Loucy (cell line): ENCODE measurements around the gene ATP5MK.
A peak's percentile ranks its signal among the peaks of the same experiment; 100 is the strongest.

Experiments used
- H2AFZ ChIP-seq: fragments of 200-600 bp; sonication (generic); 2 replicates; pipeline ENCODE4 v1.6.0; 2016; ENCODE audit warnings: antibody characterized with exemption, mild to moderate bottlenecking, low read length, moderate library complexity
- H3F3A ChIP-seq: fragments of 200-600 bp; 2 replicates; pipeline ENCODE4 v1.6.0; 2016; ENCODE audit warnings: antibody characterized with exemption, low read depth, mild to moderate bottlenecking
- H3K27me3 ChIP-seq: fragments of 200-600 bp; sonication (generic); 2 replicates; pipeline ENCODE4 v1.6.1; 2014; ENCODE audit warnings: low read length, mild to moderate bottlenecking; ENCODE audit not compliant: insufficient read depth, poor library complexity, severe bottlenecking
- H3K36me3 ChIP-seq: fragments of 200-600 bp; sonication (generic); 2 replicates; pipeline ENCODE4 v1.6.1; 2016; ENCODE audit warnings: low read length; ENCODE audit not compliant: insufficient read depth
- H3K4me1 ChIP-seq: fragments of 200-600 bp; sonication (generic); 2 replicates; pipeline ENCODE4 v1.5.1; 2014; ENCODE audit warnings: low read length, mild to moderate bottlenecking; ENCODE audit not compliant: insufficient read depth, poor library complexity, severe bottlenecking
- H3K4me2 ChIP-seq: fragments of 200-600 bp; sonication (generic); 2 replicates; pipeline ENCODE4 v1.6.0; 2014; ENCODE audit warnings: antibody characterized with exemption, low read length, low read depth, mild to moderate bottlenecking; ENCODE audit not compliant: poor library complexity, severe bottlenecking
- H3K4me3 ChIP-seq: fragments of 200-600 bp; sonication (generic); 2 replicates; pipeline ENCODE4 v1.5.1; 2014; ENCODE audit warnings: low read length, mild to moderate bottlenecking, mixed read lengths; ENCODE audit not compliant: poor library complexity, severe bottlenecking
- H3K79me2 ChIP-seq: fragments of 200-600 bp; sonication (generic); 2 replicates; pipeline ENCODE4 v1.6.1; 2014; ENCODE audit warnings: low read length; ENCODE audit not compliant: insufficient read depth
- H3K9ac ChIP-seq: fragments of 200-600 bp; sonication (generic); 2 replicates; pipeline ENCODE4 v1.6.0; 2014; ENCODE audit warnings: mild to moderate bottlenecking, low read depth, low read length, moderate library complexity; ENCODE audit not compliant: poor library complexity, severe bottlenecking
- H3K9me2 ChIP-seq: fragments of 200-600 bp; sonication (generic); replicated peaks from 2 replicates; pipeline ENCODE4 v1.6.1; 2016; ENCODE audit warnings: low read depth, low read length, mixed read lengths
- H3K9me3 ChIP-seq: fragments of 200-600 bp; sonication (generic); 2 replicates; pipeline ENCODE4 v1.6.1; 2014; ENCODE audit warnings: mild to moderate bottlenecking, antibody characterized with exemption, low read length, low read depth; ENCODE audit not compliant: insufficient read depth
- H4K20me1 ChIP-seq: fragments of 200-600 bp; sonication (generic); 2 replicates; pipeline ENCODE4 v1.6.0; 2014; ENCODE audit warnings: antibody characterized with exemption, low read length, mild to moderate bottlenecking; ENCODE audit not compliant: insufficient read depth, poor library complexity, severe bottlenecking
- CTCF ChIP-seq: fragments of 200-600 bp; sonication (generic); conservative IDR thresholded peaks from 2 replicates; pipeline ENCODE4 v1.5.1; 2014; ENCODE audit warnings: mild to moderate bottlenecking, antibody characterized with exemption, low read length
- EZH2phosphoT487 ChIP-seq: fragments of 200-600 bp; IDR thresholded peaks from 2 replicates; pipeline ENCODE4 v1.6.1; 2018; ENCODE audit warnings: antibody characterized with exemption, mild to moderate bottlenecking, moderate library complexity, borderline replicate concordance

ATP5MK gene, protein sequence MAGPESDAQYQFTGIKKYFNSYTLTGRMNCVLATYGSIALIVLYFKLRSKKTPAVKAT

GRCh38 chr10:103396067-103396788 lies at the start of gene ATP5MK, which contains the start of gene PDCD11:
Gene ATP5MK (minus strand): TSS chr10:103396475. CDS start chr10:103392457, 4,018 bp downstream.
Gene PDCD11 (plus strand): TSS chr10:103396626. CDS start chr10:103398427, 1,801 bp downstream.
- Histone ChIP-seq H3K4me1 (peaks cover 56% of the 10 kb centered on the region), H3K9me3 (no peaks in the 10 kb centered on the region), H3K4me3 (peak within 1 kb of the TSS; percentile 92), H3K9me2 (no peaks in the 10 kb centered on the region), H3K36me3 (peaks cover 1% of the 10 kb centered on the region; the same call in 1 of the 2 replicates), H3K27me3 (no peaks in the 10 kb centered on the region), H4K20me1 (peaks cover 27% of the 10 kb centered on the region), H2AFZ (peak within 1 kb of the TSS; percentile 78), H3F3A (no peaks in the 10 kb centered on the region), H3K79me2 (peaks cover 90% of the 10 kb centered on the region), H3K4me2 (peak within 1 kb of the TSS; percentile 94), H3K9ac (peak within 1 kb of the TSS; percentile 94)
- TF ChIP-seq EZH2phosphoT487, result no peak
- peak; percentile 43 for TF ChIP-seq CTCF

- Histone ChIP-seq H3K9ac (no peak overlapping the region), H3K4me2 (no peak overlapping the region), H3K27me3 (no peaks in the 10 kb centered on the region), H3K79me2 (peaks cover 34% of the 10 kb centered on the region), H3K36me3 (peaks cover 71% of the 10 kb centered on the region; the same call in 1 of the 2 replicates), H3K4me1 (peaks cover 14% of the 10 kb centered on the region), H3K4me3 (no peak overlapping the region), H3K9me2 (no peaks in the 10 kb centered on the region), H2AFZ (no peak overlapping the region), H3F3A (no peaks in the 10 kb centered on the region), H4K20me1 (peaks cover 13% of the 10 kb centered on the region), H3K9me3 (no peaks in the 10 kb centered on the region)
- TF ChIP-seq EZH2phosphoT487, result no peak
- TF ChIP-seq CTCF, result no peak
These were observed 49.1 kb upstream of the ATP5MK start for GRCh38 chr10:103445366-103445765.

- no peaks in the 10 kb centered on the region for H3K9me2 ChIP-seq
- H3K9ac ChIP-seq, result no peak overlapping the region
- TF ChIP-seq EZH2phosphoT487, result no peak
- TF ChIP-seq CTCF, result no peak
- no peak overlapping the region for H3K4me2 ChIP-seq
- peaks cover 8% of the 10 kb centered on the region for H4K20me1 ChIP-seq
- H3K36me3 ChIP-seq, result peaks cover 80% of the 10 kb centered on the region; the same call in 1 of the 2 replicates
- no peaks in the 10 kb centered on the region for H3K27me3 ChIP-seq
- peaks cover 25% of the 10 kb centered on the region; the same call in 1 of the 2 replicates for H3K79me2 ChIP-seq
- H3K4me3 ChIP-seq, result no peak overlapping the region
- H3K4me1 ChIP-seq, result peaks cover 5% of the 10 kb centered on the region
- H2AFZ ChIP-seq, result no peak overlapping the region
- no peaks in the 10 kb centered on the region for H3F3A ChIP-seq
- no peaks in the 10 kb centered on the region for H3K9me3 ChIP-seq
These were observed 48.2 kb upstream of the ATP5MK start for GRCh38 chr10:103444478-103444877.
